T1000 (cell line): ENCODE measurements around the gene NAV3.
"Not testable (repeated sequence)": the region's sequence is repeated elsewhere in the genome, so short reads cannot be mapped to it uniquely, and the experiment has no call there.

Source experiments
- DNase-seq: peaks from one replicate; lab custom pipeline; 2025; ENCODE audit warnings: mixed read lengths; lab: John Stamatoyannopoulos, UW

Gene NAV3

DNA sequence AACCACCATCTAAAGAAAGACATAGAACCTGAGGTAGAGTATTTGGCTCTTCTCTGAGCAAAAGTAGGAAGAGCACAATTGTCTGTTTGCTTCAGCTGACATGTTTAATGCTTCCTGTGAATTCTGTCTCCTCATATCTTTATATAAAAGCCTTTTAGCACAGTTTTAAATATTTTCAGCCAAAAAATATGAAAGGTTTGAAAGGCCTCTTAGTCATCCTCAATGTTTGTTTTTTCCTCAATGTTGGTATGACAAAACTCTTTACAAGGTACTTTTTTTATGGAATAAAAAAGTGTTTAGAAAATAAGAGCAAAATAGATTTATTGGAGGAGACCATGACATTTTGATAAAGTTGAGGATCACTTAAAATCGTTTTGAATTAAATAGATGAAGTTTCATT, 360.9 kb downstream of the NAV3 start:
- no peak for DNase-seq

DNA sequence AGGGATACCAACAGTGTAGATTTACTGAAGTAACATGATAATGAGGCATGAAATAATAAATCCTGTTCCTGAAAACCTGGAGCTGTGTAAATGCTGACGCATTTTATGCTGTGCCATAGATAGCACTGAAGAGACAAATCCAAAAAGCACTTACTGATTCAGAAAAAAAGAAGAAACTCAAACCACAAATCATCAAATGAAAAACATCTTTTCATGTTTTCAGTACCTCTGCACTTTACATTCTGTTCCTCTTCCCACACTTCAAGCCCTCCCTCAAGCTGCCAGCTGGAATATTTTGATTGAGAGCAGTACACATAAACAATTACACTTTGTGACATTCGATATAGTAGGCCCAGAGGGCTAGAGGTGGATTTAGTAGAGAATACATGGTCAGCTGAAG, 362.3 kb downstream of the NAV3 start:
- no peak for DNase-seq

DNA sequence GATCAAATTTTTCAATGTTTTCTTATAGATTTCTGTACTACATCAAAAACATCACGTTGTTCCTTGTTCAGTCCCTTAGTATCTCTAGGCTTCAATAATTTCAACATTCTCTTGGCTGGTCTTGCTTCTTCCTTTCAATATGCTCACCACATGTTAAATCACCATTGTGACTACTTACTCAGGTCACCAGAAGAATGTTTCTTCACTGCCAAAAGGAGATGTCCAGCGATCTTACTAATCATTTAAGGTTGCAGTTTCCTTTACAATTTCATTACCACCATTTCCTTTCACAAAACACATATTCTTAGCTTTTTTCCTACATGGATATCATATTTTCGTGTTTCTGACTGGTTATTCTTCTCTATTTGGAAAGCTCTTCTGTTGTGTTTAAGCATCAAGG, 363.8 kb downstream of the NAV3 start:
- no peak for DNase-seq

DNA sequence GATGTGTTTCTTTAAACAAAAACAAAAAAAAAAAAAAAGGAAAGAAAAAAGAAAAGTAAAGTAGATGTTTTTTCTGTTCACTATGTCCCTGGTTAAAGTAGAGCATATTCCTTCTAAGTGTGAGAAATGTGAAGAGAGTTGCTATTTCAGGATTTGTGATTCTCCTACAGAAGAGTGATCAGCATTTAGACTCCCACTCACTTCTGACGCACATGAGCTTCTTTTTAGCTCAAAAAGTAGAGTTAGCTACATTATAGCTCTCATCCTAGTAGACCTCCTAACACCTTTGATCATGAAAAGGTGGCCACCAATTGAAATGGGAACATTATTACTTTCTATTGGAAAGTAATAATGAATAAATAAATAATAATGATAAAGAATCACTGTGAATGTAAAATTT, 368.2 kb downstream of the NAV3 start:
- DNase-seq, result no peak

DNA sequence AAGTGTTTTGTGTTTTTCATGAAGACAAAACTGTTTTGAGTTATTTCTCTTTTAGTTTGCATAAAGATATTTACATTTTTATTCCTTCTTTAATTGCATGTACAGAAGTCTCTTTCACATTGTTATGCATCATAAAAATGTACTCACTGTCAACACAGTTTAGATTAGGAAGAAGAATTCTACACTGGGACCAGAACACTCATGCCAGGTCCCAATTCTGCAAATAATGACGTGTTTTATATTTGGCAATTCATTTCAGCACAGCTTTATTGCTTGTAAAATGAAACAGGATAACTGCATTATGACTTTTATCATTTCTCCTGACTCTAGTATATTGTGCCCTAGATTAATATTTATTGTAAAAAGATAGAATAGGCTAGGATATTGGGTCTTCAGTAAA, 369.2 kb downstream of the NAV3 start:
- no peak for DNase-seq

DNA sequence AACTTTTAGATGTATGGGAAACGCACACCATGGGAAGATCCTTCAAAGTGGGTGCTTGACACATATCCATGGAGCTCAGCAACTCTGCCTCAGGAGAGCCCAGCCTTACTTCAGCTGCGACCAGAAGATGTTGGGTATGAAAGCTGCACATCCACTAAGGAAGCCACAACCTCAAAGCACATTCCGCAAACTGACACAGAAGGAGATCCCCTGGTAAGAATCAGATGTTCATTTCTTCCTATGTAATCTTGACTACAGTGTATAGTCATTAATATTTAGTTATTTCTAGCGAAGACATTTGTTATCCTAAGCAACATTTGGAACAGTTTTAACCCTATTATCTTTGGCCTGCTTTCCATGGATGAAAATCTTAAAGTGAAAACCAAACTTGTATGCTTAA, 374.2 kb downstream of the NAV3 start:
- DNase-seq, result no peak

DNA sequence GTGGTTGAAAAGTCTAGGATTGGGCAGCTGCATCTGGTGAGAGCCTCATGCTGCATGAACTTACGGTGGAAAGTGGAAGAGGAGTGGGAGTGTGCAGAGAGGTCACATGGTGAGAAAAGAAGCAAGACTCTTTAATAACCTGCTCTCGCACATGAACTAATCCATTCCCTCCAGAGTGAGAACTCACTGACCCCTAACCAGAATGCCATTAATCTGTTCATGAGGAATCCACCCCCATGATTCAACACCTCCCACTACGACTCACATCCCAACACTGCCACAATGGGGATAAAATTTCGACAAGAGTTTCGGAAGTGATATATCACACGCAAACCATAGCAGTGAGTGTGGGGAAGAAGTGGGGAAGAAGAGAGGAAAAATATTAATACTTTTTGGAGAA, 377.4 kb downstream of the NAV3 start:
- DNase-seq, result no peak

DNA sequence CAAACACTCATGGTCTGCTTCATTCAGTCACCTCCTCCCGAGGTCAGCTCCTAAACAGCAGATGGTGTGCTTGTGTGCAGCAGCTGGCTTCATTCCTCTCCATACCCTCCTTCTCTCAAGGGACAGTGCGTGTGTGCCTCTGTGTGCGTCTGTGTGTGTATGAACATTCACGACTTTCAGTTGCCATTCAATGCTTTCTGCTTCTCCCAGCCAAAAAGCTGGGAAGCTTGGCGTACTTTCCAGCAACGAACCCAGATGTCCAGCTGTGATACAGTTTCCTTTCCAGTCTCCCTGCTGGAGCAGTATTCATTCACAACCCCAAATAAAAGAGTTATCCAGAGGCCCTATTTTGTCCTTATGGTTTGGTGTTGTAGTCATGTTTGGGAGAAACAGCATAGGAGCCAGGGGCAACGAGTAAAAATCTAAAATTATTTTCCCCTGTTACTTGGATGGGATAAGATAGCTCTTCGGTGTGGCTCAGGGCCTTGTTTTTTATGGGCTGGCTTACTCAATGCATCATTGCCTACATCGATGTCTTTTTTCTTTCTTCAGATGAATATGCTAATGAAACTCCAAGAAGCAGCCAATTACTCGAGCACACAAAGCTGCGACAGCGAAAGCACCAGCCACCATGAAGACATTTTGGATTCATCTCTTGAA, 379.3 kb downstream of the NAV3 start:
- no peak for DNase-seq

DNA sequence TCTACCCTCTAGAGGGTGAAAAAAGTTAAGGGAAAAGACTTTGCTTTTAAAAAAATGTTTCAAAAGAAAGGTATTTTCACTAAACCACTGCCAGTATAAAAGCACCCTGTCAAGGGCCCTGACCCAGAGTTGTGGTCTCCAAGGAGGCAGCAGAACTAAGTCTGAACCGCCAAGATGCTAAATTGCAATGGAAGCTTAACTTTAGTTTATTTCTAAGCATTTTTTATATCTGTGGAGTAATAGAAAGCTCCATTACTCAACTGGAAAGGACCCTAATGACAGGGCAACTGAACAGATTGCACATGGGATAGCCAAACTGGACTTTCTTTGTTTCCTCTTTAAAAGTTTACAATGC, 379.8 kb downstream of the NAV3 start:
- DNase-seq, result no peak

DNA sequence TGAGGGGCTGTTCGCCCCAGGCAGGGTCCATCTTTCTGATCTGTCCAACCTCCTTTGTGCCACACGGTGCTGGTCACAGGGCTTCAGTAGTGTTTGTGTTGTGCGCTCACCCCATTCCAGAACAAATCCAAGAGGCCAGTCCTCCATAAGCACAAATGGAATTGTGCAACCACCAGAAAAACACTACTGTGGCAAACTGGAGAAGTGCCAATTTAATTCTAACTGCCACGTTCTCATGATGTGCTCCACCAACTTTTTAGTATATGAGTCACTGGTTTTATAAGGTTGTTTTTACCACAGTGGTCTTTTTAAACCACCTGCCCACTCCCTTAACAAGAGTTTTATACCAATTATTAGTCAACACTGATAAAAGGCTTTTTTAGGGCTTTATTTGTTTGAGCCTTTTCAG, 380.2 kb downstream of the NAV3 start:
- peak; percentile 17 for DNase-seq

DNA sequence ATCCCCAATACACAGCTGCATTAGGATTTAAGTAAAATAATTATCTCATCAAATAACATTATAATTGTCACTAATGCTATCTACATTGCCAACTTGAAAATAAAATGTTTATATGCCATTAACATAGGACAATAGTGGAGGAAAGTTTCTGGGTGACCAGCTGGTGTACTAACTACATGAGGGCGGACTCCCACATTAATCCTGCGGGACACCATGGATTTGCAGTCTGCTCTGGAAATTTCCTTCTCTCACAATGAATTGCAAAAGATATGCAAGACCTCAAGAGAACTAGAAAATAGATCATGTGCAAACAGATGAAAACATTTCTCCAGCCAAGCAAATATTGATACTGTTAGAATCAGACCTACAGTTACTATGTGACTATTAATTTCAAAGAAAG, 390.1 kb downstream of the NAV3 start:
- DNase-seq, result no peak

DNA sequence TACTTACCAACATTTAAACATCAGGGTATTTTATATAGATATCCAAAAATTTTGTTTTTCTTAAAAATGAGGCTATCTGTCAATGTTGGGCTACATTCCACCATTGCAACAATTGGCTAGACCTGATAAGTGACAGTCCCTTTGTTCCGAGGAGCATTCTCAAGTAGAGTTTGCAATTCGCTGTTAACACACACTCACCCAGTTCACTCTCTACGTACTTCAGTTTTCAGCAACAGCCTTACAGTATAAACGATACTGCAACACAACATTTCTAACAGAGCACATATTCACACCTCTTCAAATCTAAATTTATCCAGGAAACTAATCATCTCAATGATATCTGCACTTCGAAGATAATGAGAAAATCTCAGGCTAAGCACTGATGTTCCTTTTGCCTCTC, 393.5 kb downstream of the NAV3 start:
- no peak for DNase-seq

DNA sequence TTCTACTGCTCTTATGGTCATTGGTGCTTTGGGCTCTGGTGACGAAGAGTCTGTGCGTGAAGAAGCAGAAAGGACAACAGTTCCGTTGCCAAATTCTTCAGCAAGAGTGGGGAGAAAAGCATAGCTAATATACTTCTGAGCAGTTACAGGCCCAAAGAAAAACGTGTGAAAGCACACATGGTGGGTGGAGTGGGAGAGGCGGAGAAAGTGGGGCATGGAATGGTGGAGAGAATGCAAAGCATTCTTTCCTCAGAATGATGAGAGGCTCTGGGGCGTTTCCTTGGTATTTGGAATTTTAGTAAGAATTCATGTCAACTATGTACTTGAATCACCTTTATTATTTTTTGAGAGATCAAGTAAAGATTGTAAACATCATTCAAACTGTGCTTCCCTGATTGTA, 396.1 kb downstream of the NAV3 start:
- no peak for DNase-seq

DNA sequence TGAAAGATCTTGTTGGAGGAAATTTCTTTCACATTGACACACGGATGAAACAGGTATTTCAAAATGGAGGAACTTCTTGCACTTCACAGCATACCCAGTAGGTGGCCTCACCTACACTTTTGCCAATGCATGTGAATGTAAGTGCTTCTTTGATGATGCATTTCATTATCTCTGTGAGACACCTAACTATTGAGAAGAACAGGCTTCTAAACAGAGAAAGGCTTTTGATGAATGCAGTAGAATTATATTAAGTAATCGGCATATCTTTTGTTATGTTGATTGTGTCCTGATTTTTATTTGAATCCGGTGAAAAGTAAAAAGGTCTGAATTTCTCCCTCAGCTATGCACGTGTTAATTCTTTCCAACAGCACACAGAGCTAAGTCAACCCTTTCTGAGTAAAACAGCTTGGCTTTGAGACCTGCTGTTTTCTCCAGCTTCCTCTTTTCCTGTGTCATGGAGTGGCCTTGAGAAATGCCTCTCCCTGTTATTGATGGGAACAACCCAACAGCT, 399.0 kb downstream of the NAV3 start:
- DNase-seq, result no peak

DNA sequence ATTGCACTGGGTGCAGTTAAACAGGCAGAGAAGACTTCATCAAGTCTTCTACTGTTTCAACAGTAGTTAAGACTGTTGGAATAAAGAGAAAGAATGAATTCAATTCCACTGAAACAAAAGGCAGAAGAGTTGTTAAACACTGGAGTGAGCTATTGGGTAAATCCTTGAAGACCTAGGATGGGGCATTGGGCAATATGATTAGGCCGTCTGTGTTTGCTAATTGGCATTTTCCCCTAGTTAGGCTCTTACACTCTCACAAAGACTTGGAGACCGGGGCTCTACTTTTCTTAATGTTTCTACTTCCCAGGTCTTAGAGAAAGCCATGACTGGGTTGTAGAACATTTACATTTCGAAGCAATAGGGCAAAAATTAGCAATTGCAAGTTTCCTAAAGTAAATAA, 402.1 kb downstream of the NAV3 start:
- DNase-seq, result no peak

DNA sequence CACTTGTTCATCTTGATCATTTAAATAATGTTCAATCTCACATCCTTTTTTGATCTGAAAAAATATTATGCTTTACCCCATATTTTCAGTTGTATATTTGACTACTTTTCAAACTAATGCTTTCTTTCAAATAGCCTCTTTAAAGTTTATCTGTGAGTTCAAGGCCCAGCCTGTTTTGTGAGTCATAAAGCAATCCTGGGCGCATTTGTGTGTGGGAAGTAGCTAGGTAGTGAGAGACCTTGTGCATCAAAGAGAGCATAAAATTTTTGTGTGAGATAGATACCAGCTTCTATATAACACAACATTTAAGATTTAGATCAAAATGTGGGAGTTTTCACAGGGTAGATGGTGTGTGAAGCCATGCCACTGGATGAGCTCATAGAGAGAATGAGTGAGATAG, 405.6 kb downstream of the NAV3 start:
- DNase-seq, result no peak

DNA sequence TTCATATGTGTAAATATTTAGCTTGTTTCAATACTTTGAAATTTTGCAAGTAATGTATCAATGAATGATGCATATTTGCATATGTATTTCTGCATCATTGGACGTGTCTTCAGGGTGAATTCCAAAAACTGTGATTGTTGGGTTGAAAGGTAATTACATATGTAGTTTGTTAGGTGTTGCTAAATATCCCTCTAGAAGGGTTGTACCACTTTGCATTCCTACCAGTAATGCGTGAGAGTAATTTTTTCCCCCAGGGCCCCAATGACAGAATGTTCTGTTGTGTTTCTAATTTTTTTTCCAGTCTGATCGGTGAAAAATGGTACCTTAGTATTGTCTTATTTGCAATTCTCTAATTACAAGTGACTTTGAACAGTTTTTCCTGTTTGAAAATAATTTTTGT, 408.9 kb downstream of the NAV3 start:
- no peak for DNase-seq

DNA sequence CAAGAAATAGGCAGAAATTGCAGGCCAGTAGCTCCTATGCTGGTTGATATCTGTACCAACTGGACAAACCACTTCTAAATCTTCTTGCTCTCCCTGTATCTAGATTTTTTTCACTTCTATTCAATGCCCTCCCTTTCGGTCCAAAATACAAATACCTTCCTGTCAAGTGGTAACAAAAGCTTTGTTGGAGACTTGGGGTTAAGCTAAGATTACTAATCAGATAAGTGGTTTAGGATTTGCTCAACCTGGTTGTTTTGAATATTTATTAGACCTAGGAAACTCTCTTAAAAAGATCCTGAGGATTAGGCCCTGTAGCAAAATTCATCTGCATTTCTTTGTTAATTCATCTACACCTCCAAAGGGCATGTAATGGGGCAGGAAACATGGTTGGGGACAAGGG, 410.1 kb downstream of the NAV3 start:
- no peak for DNase-seq

DNA sequence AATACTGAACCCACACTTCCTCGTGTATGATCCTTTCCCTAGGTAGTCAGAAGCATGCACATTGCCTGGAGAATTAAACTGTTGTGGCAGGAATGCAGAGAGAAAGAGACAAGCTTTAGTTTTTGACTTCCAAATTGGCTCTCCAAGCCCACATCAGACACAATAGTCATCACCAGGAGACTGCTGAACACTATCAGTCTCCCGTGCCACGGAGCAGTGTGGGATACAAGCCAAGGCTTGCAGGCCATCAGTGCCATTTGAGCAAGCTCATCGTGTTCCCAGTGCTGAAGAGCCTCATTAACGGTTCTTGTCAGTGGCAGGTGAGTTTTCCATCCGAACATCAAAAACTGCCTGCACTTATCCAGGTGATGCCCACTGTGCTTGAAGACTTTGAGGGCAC, 410.8 kb downstream of the NAV3 start:
- no peak for DNase-seq

DNA sequence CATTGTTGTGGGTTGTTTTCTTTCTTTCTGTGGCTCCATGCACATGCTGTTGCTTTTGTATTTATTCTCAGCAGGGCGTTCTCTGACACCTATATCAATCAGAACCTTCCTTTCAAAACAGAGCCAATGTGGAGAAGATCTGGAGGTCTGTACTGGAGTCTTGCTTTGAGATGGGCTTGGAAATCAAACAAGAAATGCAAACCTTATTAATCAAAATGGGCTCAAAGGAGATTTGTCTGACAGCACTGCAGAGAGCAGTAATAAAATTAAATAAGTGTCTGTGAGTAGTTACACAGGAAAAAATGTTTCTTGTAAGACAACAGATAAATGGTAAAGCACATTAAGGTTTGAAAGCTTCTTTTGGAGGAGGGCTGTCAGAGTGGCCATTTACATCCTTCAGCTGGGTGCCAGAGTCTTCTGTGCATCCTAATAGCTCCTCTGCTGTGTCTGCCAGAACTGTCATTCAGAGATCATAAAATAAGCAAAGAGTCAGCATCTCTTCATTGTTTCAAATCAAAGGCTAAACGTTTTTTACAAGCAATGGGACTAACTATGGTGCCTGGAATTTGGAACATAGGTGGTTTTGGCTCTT, 414.3 kb downstream of the NAV3 start:
- no peak for DNase-seq

DNA sequence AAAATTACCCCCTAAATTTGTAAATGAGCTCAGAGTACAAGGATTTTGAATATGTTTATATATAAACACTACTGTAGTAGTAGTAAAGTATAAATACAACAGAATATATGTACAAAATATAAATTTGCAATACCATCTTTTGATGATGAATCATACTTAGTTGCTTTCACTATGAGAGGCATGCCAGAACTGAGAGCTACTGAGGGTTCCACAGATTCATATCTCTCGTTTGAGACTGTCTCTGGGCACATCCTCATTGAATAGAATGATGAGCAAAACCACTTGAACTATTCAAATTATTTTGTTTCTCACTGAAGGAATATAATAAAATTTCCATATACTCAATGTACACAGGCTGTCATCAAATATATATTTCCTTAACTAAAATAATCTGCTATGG, 417.6 kb downstream of the NAV3 start:
- no peak for DNase-seq

DNA sequence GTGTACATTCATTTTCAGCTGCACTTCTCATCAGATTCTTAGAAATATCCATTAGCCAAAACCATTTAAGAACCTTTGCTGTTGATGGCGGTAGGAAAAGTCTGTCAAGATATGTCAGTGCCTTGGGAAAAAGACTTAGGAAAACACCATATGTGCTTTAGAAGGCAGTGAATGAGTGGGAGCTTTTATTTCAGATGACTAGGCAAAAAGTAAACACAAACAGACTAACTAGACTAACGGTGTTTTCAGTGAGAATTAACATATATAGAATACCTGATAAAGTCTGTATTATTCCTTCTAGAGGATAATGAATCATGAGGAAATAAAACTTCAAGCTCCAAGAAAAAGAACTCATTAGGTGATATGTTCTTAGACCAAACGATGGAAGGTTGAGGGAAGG, 418.9 kb downstream of the NAV3 start:
- no peak for DNase-seq

DNA sequence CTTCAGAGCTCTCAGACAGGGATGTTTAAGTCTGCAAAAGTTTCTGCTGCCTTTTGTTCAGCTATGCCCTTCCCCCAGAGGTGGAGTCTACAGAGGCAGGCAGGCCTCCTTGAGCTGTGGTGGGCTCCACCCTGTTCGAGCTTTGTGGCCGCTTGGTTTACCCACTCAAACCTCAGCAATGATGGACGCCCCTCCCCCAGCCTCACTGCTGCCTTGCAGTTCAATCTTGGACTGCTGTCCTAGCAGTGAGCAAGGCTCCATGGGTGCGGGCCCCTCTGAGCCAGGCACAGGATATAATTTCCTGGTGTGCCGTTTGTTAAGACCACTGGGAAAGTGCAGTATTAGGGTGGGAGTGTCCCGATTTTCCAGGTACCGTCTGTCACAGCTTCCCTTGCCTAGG, 427.0 kb downstream of the NAV3 start:
- not testable (repeated sequence) for DNase-seq

DNA sequence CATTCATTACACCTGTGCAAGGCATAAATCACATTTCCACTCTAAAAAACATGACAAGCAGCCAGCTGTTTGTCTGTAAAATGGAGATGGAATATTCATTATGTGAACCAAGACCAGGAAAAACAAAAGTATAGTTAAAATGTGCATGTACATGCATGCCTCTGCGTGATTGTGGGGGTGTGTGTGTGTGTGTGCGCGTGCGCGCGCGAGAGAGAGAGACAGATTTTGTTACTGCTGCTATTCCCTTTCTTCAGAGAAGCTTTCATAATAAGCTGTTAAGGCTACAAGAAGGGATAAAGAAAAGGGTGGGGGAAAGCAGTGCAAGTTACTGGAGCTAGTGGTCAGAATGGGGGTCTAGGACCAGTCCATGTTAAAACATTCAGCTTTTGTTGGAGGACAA, 430.3 kb downstream of the NAV3 start:
- DNase-seq, result no peak
